Psoas muscle (tissue), 8 donors: Measurements from ENCODE around the gene KDM2B. TPM values are rescaled to one million over a fixed set of nuclear protein-coding genes. Genes with fewer than 3 reads are reported as not detected.

Experiments used
- ATAC-seq, 4 donors: fragments of 200-7000 bp; cut with Tn5 transposase; one replicate each; pipeline ENCODE4 v1.9.1; 2020; ENCODE audit warnings: moderate library complexity in 3 of 4, mild to moderate bottlenecking in 2 of 4
- DNase-seq, 2 donors: peaks; one replicate each; pipeline ENCODE4 v3.0.0-alpha.2; 2020
- H3K27ac ChIP-seq: fragments of 200-600 bp; one replicate; pipeline ENCODE4 v1.8.0; 2022
- H3K27me3 ChIP-seq, 3 donors: fragments of 200-600 bp in 1 of 3; one replicate each; pipeline versions ENCODE4 v1.6.1 to v1.8.0; 2013 to 2022; ENCODE audit warnings: low read length in 2 of 3, mild to moderate bottlenecking in 2 of 3, moderate library complexity in 1 of 3; ENCODE audit not compliant: insufficient read depth in 3 of 3
- H3K36me3 ChIP-seq, 2 donors: fragments of 200-600 bp in 1 of 2; one replicate each; pipeline versions ENCODE4 v1.6.1 to v1.8.0; 2013 to 2022; ENCODE audit warnings: low read depth in 1 of 2, mild to moderate bottlenecking in 1 of 2, moderate library complexity in 1 of 2; ENCODE audit not compliant: insufficient read depth in 1 of 2
- H3K4me1 ChIP-seq: fragments of 200-600 bp; one replicate; pipeline ENCODE4 v1.8.0; 2022
- H3K4me3 ChIP-seq: fragments of 200-600 bp; one replicate; pipeline ENCODE4 v1.8.0; 2022; ENCODE audit warnings: mild to moderate bottlenecking
- H3K9me3 ChIP-seq: fragments of 200-600 bp; one replicate; pipeline ENCODE4 v1.8.0; 2022
- CTCF ChIP-seq: fragments of 200-600 bp; IDR thresholded peaks from one replicate; pipeline ENCODE4 v1.8.0; 2022; ENCODE audit warnings: antibody characterized with exemption
- WGBS, 3 donors: extraction: QIAGEN DNeasy Blood & Tissue Kit; methylation state at CpG; one replicate each; pipeline versions ENCODE4 v1.1.6 to v1.1.7; 2013; 5-methylcytosine and 5-hydroxymethylcytosine counted together
- intact Hi-C, 2 donors: fragments of 100-400 bp; cut with DNase I; formaldehyde crosslinking; loops; one replicate each; pipeline versions ENCODE4 v1.11.0 to v1.14.2; 2022
- polyA plus RNA-seq, 3 donors: library from polyadenylated mRNA; stranded (reverse); fragments of 200-250 nt; gene quantifications; one replicate each; pipeline ENCODE4 v1.2.3, GENCODE V29; 2013
- total RNA-seq, 4 donors: library from RNA; stranded (reverse); fragmentation: NEBNext Ultra II Directional in 2 of 4; extraction: Animal tissue kit (Norgen Biotek cat#: 25700) in 2 of 4; gene quantifications; one replicate each; pipeline versions ENCODE4 v1.2.1 to v1.2.4, GENCODE V29; 2021 to 2023
- donor health status: healthy with polysubstance abuse.
- donor health status: DM: no; HTN: no; CAD: no; lungs with moderate emphysema.
- donor health status: Bipolar disorder and iron deficiency.
- donor health status: healthy.
- donor health status: DM: yes; HTN: yes; CAD: no.
- donor health status: DM: no; HTN: no; CAD: no.
- donor health status: DM: no; HTN: no; CAD: no.
- donor health status: DM: yes; HTN: yes; CAD: no.

The KDM2B gene
- total and polyA plus RNA-seq, 7 donors, result 6.3 to 11.5 (median 9.9) TPM

GRCh38 chr12:121464331-121464730, 116.5 kb downstream of the KDM2B start:
- intact Hi-C loops, result no loop called here
- WGBS, 3 donors, result 96 to 97% (median 96%) methylated on average over 13 of the region's 13 CpGs
- ATAC-seq (no peak), DNase-seq (no peak)
- Histone ChIP-seq H3K27me3 (no peaks in the 10 kb centered on the region), H3K4me1 (peaks cover 11% of the 10 kb centered on the region), H3K27ac (no peak overlapping the region), H3K4me3 (no peak overlapping the region), H3K36me3 (no peaks in the 10 kb centered on the region), H3K9me3 (no peaks in the 10 kb centered on the region)
- no peak for TF ChIP-seq CTCF

GRCh38 chr12:121461048-121461447, 119.8 kb downstream of the KDM2B start:
- DNase-seq (no peak), ATAC-seq (no peak)
- no peak for TF ChIP-seq CTCF
- intact Hi-C loops, result no loop called here
- Histone ChIP-seq H3K36me3 (no peaks in the 10 kb centered on the region), H3K4me1 (peaks cover 15% of the 10 kb centered on the region), H3K27me3 (no peaks in the 10 kb centered on the region), H3K4me3 (no peak overlapping the region), H3K9me3 (no peaks in the 10 kb centered on the region), H3K27ac (no peak overlapping the region)
- 88 to 94% (median 94%) methylated on average over 5 of the region's 5 CpGs for WGBS, 3 donors

GRCh38 chr12:121456551-121456950, 124.3 kb downstream of the KDM2B start:
- intact Hi-C loops, result no loop called here
- TF ChIP-seq CTCF, result no peak
- no peak for DNase-seq
- Histone ChIP-seq H3K27ac (no peak overlapping the region), H3K36me3 (peaks cover 0 to 11% of the 10 kb centered on the region in 2 donors), H3K4me3 (no peak overlapping the region), H3K27me3 (no peaks in the 10 kb centered on the region), H3K4me1 (peaks cover 16% of the 10 kb centered on the region), H3K9me3 (no peaks in the 10 kb centered on the region)
- no peak for ATAC-seq
- 77 to 84% (median 82%) methylated on average over 8 of the region's 8 CpGs for WGBS, 3 donors

- DNase-seq, result no peak
- Histone ChIP-seq H3K4me1 (peaks cover 16% of the 10 kb centered on the region), H3K9me3 (no peaks in the 10 kb centered on the region), H3K4me3 (no peak overlapping the region), H3K36me3 (peaks cover 0 to 11% of the 10 kb centered on the region in 2 donors), H3K27me3 (no peaks in the 10 kb centered on the region), H3K27ac (no peak overlapping the region)
- intact Hi-C loops, result no loop called here
- peak in 3 of 4 donors; percentile 35 to 57 (median 42) for ATAC-seq
- WGBS, 3 donors, result 69 to 86% (median 70%) methylated on average over 23 of the region's 23 CpGs
- no peak for TF ChIP-seq CTCF
These were observed 124.9 kb downstream of the KDM2B start for GRCh38 chr12:121455766-121456420.

GRCh38 chr12:121454921-121455320, 125.9 kb downstream of the KDM2B start:
- intact Hi-C loops, result no loop called here
- 91 to 92% (median 91%) methylated on average over 6 of the region's 6 CpGs for WGBS, 3 donors

More at GRCh38 chr12:121454921-121455320, 125.9 kb downstream of the KDM2B start:
- ATAC-seq, result no peak
- no peak for TF ChIP-seq CTCF
- no peak for DNase-seq
- Histone ChIP-seq H3K4me3 (no peak overlapping the region), H3K27me3 (no peaks in the 10 kb centered on the region), H3K4me1 (peaks cover 16% of the 10 kb centered on the region), H3K9me3 (no peaks in the 10 kb centered on the region), H3K27ac (no peak overlapping the region), H3K36me3 (peaks cover 0 to 11% of the 10 kb centered on the region in 2 donors)
